ENCODE data around the gene NEURL1B. TPM values are rescaled to one million over a fixed set of nuclear protein-coding genes. Genes with fewer than 3 reads are reported as not detected.

Gene NEURL1B
- total RNA-seq, 1 donor from 2014 or later, result 4.4 TPM

DNA sequence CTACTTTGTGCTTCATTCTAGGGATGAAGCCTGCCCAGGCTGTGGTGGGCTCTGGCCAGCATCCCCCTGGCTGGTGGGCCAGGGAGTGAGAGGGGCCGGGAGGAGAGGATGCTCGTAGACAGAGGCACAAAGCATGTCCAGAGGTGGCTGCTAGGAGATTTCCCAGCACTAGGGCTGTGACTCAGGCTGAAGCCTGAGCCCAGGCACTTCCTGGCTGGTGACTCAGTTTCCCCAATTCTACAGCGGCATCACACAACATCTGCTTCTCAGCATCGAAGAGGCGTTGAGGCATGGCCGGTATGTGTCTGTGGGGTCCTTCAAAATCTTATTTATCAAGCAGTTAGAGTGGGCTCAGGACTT lies 74.3 kb downstream of the NEURL1B start:
- TF ChIP-seq, protein P1, sequence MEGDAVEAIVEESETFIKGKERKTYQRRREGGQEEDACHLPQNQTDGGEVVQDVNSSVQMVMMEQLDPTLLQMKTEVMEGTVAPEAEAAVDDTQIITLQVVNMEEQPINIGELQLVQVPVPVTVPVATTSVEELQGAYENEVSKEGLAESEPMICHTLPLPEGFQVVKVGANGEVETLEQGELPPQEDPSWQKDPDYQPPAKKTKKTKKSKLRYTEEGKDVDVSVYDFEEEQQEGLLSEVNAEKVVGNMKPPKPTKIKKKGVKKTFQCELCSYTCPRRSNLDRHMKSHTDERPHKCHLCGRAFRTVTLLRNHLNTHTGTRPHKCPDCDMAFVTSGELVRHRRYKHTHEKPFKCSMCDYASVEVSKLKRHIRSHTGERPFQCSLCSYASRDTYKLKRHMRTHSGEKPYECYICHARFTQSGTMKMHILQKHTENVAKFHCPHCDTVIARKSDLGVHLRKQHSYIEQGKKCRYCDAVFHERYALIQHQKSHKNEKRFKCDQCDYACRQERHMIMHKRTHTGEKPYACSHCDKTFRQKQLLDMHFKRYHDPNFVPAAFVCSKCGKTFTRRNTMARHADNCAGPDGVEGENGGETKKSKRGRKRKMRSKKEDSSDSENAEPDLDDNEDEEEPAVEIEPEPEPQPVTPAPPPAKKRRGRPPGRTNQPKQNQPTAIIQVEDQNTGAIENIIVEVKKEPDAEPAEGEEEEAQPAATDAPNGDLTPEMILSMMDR (conservative IDR thresholded peaks at IDR 0.05; ENCODE audit: low read depth, low read length), result no peak
- no peak for DNase-seq (ENCODE audit: low read depth)
- H3K4me3 ChIP-seq (ENCODE audit: low read depth, low read length), result no peak overlapping the region

DNA sequence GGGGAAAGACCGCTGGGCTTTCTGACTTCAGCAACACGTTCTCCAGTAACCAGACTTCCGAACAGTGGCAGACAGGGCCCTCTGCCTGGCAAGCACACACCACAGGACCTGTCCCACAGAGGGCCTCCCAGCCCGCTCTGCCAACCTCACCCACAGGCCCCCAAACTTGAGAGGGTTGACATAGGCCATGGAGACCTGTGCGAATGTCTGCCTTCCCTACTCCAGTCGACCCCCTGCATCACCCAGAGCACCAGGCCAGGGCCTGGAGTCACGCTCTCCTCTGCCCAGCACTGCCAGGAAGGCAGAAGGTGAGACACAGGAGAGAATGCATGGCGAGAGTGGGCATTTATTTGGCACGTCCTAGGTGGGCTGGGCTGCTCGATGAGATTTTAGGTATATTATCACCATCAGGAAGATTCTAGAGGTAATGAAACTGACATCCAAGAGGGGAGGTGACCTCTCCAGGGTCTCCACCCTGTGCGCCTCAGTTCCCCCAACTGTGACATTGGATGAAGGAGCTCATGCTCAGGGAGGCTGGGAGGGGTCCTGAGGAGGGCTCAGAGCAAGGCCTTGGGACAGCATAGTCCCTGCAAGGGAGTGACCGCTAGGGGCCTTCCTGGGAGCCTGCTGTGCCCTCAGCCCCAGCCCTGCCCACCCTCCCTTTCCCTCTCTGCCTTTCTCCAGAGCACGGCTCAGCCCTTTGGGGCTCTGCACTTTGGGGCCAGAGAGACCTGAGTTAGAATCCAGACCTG lies 75.0 kb downstream of the NEURL1B start:
- no peak overlapping the region for H3K4me3 ChIP-seq (ENCODE audit: low read depth, low read length)
- TF ChIP-seq, protein P1 (conservative IDR thresholded peaks at IDR 0.05; ENCODE audit: low read depth, low read length), result no peak
- no peak for DNase-seq (ENCODE audit: low read depth)

DNA sequence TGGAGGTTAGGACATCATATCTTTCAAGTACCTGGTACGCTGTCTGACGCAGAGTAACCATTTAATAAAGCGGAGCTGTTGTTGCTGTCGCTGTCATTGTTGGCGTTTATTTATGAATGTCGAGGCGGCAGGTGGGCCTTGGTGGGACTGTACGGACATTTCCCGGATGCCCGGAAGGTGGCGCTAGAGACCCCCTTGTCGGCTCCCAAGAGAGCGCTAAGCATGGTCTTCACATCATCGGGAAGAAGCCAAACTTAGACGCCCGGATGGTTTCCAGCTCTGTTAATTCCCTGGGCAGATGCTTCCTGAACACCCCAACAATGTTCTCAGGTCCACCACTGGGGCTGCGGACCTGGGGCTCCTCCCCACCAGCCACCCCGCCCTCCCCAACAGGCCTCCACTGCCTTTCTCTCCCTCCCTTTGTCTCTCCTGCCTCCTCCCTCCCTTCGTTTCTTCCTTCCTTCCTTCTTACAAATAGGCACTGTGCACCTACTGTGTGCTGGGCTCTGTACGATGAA lies 75.8 kb downstream of the NEURL1B start:
- TF ChIP-seq, protein P1 (conservative IDR thresholded peaks at IDR 0.05; ENCODE audit: low read depth, low read length), result peak; percentile 85
- no peak for DNase-seq (ENCODE audit: low read depth)
- no peak overlapping the region for H3K4me3 ChIP-seq (ENCODE audit: low read depth, low read length)

DNA sequence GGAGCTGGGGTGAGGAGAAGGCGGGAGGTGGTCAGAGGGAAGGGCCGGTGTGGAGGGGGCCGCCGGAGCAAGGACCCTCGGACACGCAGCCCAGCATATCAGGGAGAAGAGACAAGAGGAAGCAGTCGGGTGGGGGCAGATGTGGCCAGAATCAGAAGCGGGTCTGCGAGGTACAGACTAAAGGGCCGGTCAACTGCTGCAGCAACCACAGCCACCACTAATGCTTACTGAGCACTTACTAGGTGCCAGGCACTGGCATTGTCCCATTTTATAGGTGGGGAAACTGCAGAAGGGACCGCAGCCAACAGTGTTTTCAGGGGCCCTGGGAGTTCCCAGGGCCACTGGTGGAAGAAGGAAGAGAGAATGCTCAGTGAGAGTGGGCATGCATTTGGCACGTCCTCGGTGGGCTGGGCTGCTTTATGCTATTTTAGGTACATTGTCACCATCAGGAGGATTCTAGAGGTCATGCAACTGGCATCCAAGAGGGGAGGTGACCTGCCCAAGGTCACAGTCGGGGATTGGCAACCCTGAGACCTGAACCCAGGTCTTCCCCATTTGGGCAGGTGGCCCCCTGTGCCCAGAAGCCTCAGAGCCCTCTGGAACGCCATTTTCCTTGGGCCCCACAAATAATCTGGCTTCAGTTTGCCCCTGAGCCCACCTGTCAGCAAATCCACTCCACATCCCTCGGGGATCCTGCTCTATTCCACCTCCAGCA lies 76.6 kb downstream of the NEURL1B start:
- DNase-seq (ENCODE audit: low read depth), result no peak
- H3K4me3 ChIP-seq (ENCODE audit: low read depth, low read length), result no peak overlapping the region
- TF ChIP-seq, protein P1 (conservative IDR thresholded peaks at IDR 0.05; ENCODE audit: low read depth, low read length), result no peak

DNA sequence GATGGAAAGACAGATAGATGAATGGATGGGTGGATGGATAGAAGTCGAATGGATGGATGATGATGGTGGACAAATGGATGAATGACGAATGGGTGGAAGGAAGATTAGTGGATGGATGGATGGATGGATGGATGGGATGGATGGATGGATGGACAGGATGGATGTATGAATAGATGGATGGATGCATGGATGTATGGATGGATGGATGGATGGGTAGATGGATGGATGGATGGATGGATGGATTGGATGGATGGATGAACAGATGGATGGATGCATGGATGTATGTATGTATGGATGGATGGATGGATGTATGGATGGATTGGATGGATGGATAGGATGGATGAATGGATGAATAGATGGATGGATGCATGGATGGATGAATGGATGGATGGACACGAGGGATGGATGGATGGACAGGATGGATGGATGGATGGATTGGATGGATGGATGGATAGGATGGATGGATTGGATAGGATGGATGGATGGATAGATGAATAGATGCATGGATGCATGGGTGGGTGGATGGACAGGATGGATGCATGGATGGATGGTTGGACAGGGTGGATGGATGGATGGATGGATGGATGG lies 77.6 kb downstream of the NEURL1B start:
- TF ChIP-seq, protein P1 (conservative IDR thresholded peaks at IDR 0.05; ENCODE audit: low read depth, low read length), result no peak
- H3K4me3 ChIP-seq (ENCODE audit: low read depth, low read length), result no peak overlapping the region
- no peak for DNase-seq (ENCODE audit: low read depth)

DNA sequence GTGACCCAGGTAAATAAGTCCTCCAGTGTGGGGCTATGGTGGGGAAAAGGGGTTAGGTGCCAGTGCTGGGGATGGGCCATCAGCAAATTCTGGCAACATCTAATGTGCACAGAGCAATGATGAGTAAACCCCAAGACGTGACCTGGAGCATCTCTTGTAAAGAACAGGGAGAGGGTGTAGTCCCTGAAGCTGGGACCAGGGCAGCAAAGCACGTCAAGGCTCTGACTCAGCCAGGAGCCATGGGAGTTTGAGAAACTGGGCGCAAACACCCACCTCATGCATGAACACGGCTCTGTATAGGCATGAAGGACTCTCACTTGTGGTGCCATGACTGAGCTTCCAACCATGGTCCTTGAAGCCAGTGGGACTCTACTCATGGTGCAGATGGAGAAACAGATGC lies 78.1 kb downstream of the NEURL1B start:
- no peak for DNase-seq (ENCODE audit: low read depth)
- H3K4me3 ChIP-seq (ENCODE audit: low read depth, low read length), result no peak overlapping the region
- TF ChIP-seq, protein P1 (conservative IDR thresholded peaks at IDR 0.05; ENCODE audit: low read depth, low read length), result no peak

All from epithelial cell of proximal tubule (primary cell).